ENCODE data around the gene CELSR3. TPM values are rescaled to one million over a fixed set of nuclear protein-coding genes. Genes with fewer than 3 reads are reported as not detected.

The CELSR3 gene
- total and polyA plus RNA-seq, 2 of the 4 experiments (the other 2 are of a cell fraction): 0.18 to 0.63 TPM

DNA sequence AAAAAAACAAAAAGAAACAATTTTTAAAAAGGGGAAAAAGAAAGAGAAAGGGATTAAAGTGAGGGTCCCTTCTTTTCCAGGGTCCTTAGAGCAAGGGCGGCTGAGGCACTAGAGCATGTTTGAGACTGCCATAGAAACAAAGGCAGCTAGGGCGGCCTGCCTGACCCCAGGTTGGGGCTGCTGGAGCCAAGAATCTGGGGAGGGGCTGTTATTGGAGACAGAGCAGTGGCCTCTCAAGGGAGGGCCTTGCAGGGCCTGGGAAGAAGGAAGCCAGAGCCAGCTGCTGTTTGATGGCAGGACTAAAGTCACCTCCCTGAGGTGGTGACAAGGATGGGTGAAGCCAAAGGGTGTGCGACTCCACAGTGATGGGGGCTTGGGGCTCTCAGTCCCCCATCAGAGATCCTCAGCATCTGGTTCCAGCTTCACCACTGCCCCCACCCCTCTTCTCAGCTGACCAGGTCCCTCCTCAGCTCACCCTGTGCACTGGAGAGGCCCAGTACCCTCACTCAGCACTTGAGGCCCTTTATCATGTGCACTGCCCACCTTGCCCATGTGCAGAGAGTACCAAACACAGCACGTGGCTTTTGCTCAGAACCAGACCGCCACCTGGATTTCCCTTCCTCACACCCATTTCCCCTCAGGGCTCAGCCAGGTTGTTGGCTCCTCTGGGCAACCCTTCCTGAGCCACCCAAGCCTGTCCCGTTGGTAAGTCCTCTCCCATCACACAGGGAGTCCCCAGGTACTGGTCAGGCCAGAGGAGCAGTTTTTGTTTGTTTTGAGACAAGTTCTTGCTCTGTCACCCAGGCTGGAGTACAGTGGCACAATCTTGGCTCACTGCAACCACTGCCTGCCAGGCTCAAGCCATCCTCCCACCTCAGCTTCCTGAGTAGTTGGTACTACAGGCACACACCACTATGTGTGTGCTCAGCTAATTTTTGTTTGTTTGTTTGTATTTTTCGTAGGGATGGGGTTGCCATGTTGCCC lies 42.9 kb downstream of the CELSR3 start:
- ATAC-seq (ENCODE audit: low read depth): no peak
- Histone ChIP-seq H3K56ac (ENCODE audit: extremely low read depth, insufficient read depth, low read length) (no peak overlapping the region), H3K36me3 (ENCODE audit: control insufficient read depth, insufficient read depth, low read length) (peaks cover 17% of the 10 kb centered on the region), H4K8ac (ENCODE audit: low read depth in 2 of 2, low read length in 2 of 2) (peak overlapping the region in 1 of 2 experiments; percentile 61; a peak in 1 of 4 replicates), H2BK5ac (ENCODE audit: low read depth, low read length, poor library complexity, severe bottlenecking) (peak overlapping the region; percentile 67), H3K9me1 (ENCODE audit: insufficient read depth, low read length) (no peaks in the 10 kb centered on the region), H3K4me1 (ENCODE audit: control insufficient read depth, insufficient read depth, low read length) (peaks cover 7% of the 10 kb centered on the region), H3K9me3 (ENCODE audit: control insufficient read depth, insufficient read depth, low read length) (peaks cover 10% of the 10 kb centered on the region), H2AFZ (replicated peaks; ENCODE audit: low read length, poor library complexity) (no peak overlapping the region), H2BK120ac (ENCODE audit: low read depth, low read length) (no peak overlapping the region), H2BK20ac (ENCODE audit: low read depth, low read length) (no peak overlapping the region), H3K23ac (ENCODE audit: low read depth, low read length) (no peak overlapping the region), H3K4me3 (ENCODE audit: insufficient read depth, low read depth, low read length) (no peak overlapping the region), H3K27ac (ENCODE audit: insufficient read depth, low read length) (peak overlapping the region; percentile 97), H3K27me3 (ENCODE audit: control insufficient read depth, insufficient read depth, low read length) (no peaks in the 10 kb centered on the region), H3K79me1 (ENCODE audit: low read depth in 1 of 2, low read length in 2 of 2) (no peaks in the 10 kb centered on the region), H3K18ac (ENCODE audit: low read depth, low read length) (no peak overlapping the region; the same call in 1 of the 2 replicates), H2BK15ac (ENCODE audit: low read depth, low read length) (no peak overlapping the region), H3K14ac (replicated peaks; ENCODE audit: low read depth, low read length) (0 out of 2 replicates have a peak overlapping the region, but pooled peaks have one; percentile 58), H3K9ac (ENCODE audit: low read depth, low read length) (no peak overlapping the region), H3K4me2 (ENCODE audit: low read depth, low read length) (no peak overlapping the region), H2AK9ac (replicated peaks; ENCODE audit: low read depth, low read length, poor library complexity) (no peak overlapping the region), H2AK5ac (ENCODE audit: low read depth, low read length) (peak overlapping the region; percentile 50; the same call in 1 of the 2 replicates), H3K4ac (ENCODE audit: low read depth, low read length) (no peak overlapping the region), H4K20me1 (ENCODE audit: insufficient read depth, low read length) (no peaks in the 10 kb centered on the region), H4K91ac (ENCODE audit: insufficient read depth, low read depth, low read length) (peak overlapping the region; percentile 41; the same call in 1 of the 2 replicates), H4K5ac (ENCODE audit: low read depth, low read length) (no peak overlapping the region; the same call in 1 of the 2 replicates)
- CTCF ChIA-PET: interaction anchor here (0.8 kb wide), 1 partner anchor 38 kb away, joined by 3 read pairs; no protein-coding TSS in a partner anchor
- intact Hi-C loops (cut with micrococcal nuclease) (no loop called here), dilution Hi-C loops (cut with HindIII; ENCODE audit: low sequenced_read_pairs, unreplicated experiment) (no loop called here), in situ Hi-C loops (cut with MboI; ENCODE audit: low sequenced_read_pairs) (no loop called here)
- no CpG with 5 or more reads among the region's 7 CpGs for WGBS, 2 experiments (ENCODE audit: extremely low coverage in 2 of 2, insufficient read length in 1 of 2)
- TF ChIP-seq, protein P1, sequence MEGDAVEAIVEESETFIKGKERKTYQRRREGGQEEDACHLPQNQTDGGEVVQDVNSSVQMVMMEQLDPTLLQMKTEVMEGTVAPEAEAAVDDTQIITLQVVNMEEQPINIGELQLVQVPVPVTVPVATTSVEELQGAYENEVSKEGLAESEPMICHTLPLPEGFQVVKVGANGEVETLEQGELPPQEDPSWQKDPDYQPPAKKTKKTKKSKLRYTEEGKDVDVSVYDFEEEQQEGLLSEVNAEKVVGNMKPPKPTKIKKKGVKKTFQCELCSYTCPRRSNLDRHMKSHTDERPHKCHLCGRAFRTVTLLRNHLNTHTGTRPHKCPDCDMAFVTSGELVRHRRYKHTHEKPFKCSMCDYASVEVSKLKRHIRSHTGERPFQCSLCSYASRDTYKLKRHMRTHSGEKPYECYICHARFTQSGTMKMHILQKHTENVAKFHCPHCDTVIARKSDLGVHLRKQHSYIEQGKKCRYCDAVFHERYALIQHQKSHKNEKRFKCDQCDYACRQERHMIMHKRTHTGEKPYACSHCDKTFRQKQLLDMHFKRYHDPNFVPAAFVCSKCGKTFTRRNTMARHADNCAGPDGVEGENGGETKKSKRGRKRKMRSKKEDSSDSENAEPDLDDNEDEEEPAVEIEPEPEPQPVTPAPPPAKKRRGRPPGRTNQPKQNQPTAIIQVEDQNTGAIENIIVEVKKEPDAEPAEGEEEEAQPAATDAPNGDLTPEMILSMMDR (conservative IDR thresholded peaks at IDR 0.05; ENCODE audit: low read depth, low read length): no peak
- TF ChIP-seq MXI1 (IDR thresholded peaks at IDR 0.05; ENCODE audit: borderline replicate concordance, low read depth, low read length) (no peak), MAFK (IDR thresholded peaks at IDR 0.05; ENCODE audit: low read depth, low read length) (no peak), MAZ (IDR thresholded peaks at IDR 0.05; ENCODE audit: borderline replicate concordance, low read depth, low read length) (no peak), NFE2L2 (IDR thresholded peaks at IDR 0.05; ENCODE audit: low read depth, low read length) (no peak), FOS (IDR thresholded peaks at IDR 0.05; ENCODE audit: low read depth, low read length) (no peak), CEBPB (IDR thresholded peaks at IDR 0.05; ENCODE audit: low read depth, low read length) (no peak)
- TF ChIP-seq, protein P2, sequence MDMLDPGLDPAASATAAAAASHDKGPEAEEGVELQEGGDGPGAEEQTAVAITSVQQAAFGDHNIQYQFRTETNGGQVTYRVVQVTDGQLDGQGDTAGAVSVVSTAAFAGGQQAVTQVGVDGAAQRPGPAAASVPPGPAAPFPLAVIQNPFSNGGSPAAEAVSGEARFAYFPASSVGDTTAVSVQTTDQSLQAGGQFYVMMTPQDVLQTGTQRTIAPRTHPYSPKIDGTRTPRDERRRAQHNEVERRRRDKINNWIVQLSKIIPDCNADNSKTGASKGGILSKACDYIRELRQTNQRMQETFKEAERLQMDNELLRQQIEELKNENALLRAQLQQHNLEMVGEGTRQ (IDR thresholded peaks at IDR 0.05; ENCODE audit: low read depth, low read length): no peak
- TF ChIP-seq, protein P3, sequence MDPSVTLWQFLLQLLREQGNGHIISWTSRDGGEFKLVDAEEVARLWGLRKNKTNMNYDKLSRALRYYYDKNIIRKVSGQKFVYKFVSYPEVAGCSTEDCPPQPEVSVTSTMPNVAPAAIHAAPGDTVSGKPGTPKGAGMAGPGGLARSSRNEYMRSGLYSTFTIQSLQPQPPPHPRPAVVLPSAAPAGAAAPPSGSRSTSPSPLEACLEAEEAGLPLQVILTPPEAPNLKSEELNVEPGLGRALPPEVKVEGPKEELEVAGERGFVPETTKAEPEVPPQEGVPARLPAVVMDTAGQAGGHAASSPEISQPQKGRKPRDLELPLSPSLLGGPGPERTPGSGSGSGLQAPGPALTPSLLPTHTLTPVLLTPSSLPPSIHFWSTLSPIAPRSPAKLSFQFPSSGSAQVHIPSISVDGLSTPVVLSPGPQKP (IDR thresholded peaks at IDR 0.05; ENCODE audit: borderline replicate concordance, low read depth, low read length): no peak
- no peak for DNase-seq
- POLR2A ChIA-PET (ENCODE audit: unreplicated experiment): no interaction called here
- no TSS peak for BruUV-seq (replicated peaks)
